K562 (cell line): ENCODE measurements around the gene POLN. TPM values are rescaled to one million over a fixed set of nuclear protein-coding genes. Genes with fewer than 3 reads are reported as not detected.
A peak's percentile ranks its signal among the peaks of the same experiment; 100 is the strongest.

Experiments
- ATAC-seq: fragments of 200-7000 bp; cut with Tn5 transposase; 3 replicates; pipeline ENCODE4 v1.9.1; 2020; ENCODE audit warnings: moderate library complexity
- BruUV-seq: library from RNA; stranded (reverse); fragments of 400-500 nt; replicated peaks from 2 replicates; lab custom pipeline; 2021; lab: Mats Ljungman, UMichigan
- CTCF ChIA-PET: fragments of 300-600 bp; formaldehyde crosslinking; extraction: SDS; loops from one replicate; lab custom pipeline; 2021; ENCODE audit warnings: low intra/inter-chr PET ratio; lab: Yijun Ruan, JAX
- POLR2A ChIA-PET: fragments of 300-600, 350-650 bp; sonication (Branson Sonifier 250); formaldehyde crosslinking; extraction: SDS; loops from one replicate; lab custom pipeline; 2021; ENCODE audit warnings: antibody characterized with exemption, inconsistent platforms; lab: Yijun Ruan, JAX
- DNase-seq, 4 experiments: peaks; one replicate each; pipeline versions ENCODE4 v3.0.0 to v3.0.0-alpha.2; 2011 to 2018; ENCODE audit warnings: low spot score in 3 of 4, mixed read lengths in 3 of 4; ENCODE audit errors: extremely low read depth in 1 of 4
- FAIRE-seq: peaks from 2 replicates; lab custom pipeline; 2011; peaks lifted over from hg19 to GRCh38; lab: Jason Lieb, UNC
- H2AFZ ChIP-seq: 2 replicates; pipeline ENCODE4 v1.6.0; 2011; ENCODE audit warnings: low read depth, low read length, control low read depth, inconsistent platforms
- H3K27ac ChIP-seq: fragments of 200-600 bp; 3 replicates; pipeline ENCODE4 v1.8.0; 2011; ENCODE audit warnings: low read depth, mild to moderate bottlenecking, control low read depth, inconsistent platforms, low read length, moderate library complexity, mixed read lengths; ENCODE audit errors: extremely low read depth
- H3K27me3 ChIP-seq, 2 experiments: fragments of 300-600 bp in 1 of 2; 2 replicates in 1 of 2; 3 replicates in 1 of 2; pipeline versions ENCODE4 v1.6.0 to v1.8.0; 2011; ENCODE audit warnings: inconsistent platforms in 2 of 2, low read length in 2 of 2, mild to moderate bottlenecking in 1 of 2, mixed read lengths in 1 of 2, moderate library complexity in 1 of 2; ENCODE audit not compliant: control insufficient read depth in 2 of 2, insufficient read depth in 2 of 2
- H3K36me3 ChIP-seq: fragments of 300-600 bp; 3 replicates; pipeline ENCODE4 v1.8.0; 2011; ENCODE audit warnings: mild to moderate bottlenecking, low read length, inconsistent platforms; ENCODE audit not compliant: control insufficient read depth, insufficient read depth
- H3K4me1 ChIP-seq, 2 experiments: fragments of 200-600 bp in 1 of 2; replicated peaks in 1 of 2; 2 replicates in 1 of 2; 3 replicates in 1 of 2; pipeline versions ENCODE4 v1.5.1 to v1.8.0; 2011; ENCODE audit warnings: inconsistent platforms in 2 of 2, low read length in 2 of 2, mild to moderate bottlenecking in 1 of 2, mixed read lengths in 1 of 2, moderate library complexity in 1 of 2; ENCODE audit not compliant: control insufficient read depth in 2 of 2, insufficient read depth in 2 of 2
- H3K4me2 ChIP-seq: 2 replicates; pipeline ENCODE4 v1.6.1; 2011; ENCODE audit warnings: low read length, control low read depth, inconsistent platforms, mixed read lengths; ENCODE audit not compliant: insufficient read depth
- H3K4me3 ChIP-seq: fragments of 200-600 bp; sonication (generic), shearing (Covaris generic); 2 replicates; pipeline ENCODE4 v1.5.1; 2016; ENCODE audit warnings: control low read depth, inconsistent platforms
- H3K79me2 ChIP-seq: fragments of 200-600 bp; 3 replicates; pipeline ENCODE4 v1.8.0; 2011; ENCODE audit warnings: low read length, inconsistent platforms; ENCODE audit not compliant: control insufficient read depth, insufficient read depth
- H3K9ac ChIP-seq, 2 experiments: 2 replicates each; pipeline versions ENCODE4 v1.6.0 to v1.6.1; 2011; ENCODE audit warnings: low read depth in 2 of 2, low read length in 2 of 2, control low read depth in 1 of 2, inconsistent platforms in 1 of 2, mild to moderate bottlenecking in 1 of 2, mixed read lengths in 1 of 2; ENCODE audit not compliant: insufficient read depth in 1 of 2
- H3K9me1 ChIP-seq: one replicate; pipeline ENCODE4 v1.6.0; 2011; ENCODE audit warnings: inconsistent platforms, mild to moderate bottlenecking, low read length, moderate library complexity; ENCODE audit not compliant: control insufficient read depth, insufficient read depth
- H3K9me3 ChIP-seq: replicated peaks from 2 replicates; pipeline ENCODE4 v1.5.1; 2011; ENCODE audit warnings: low read depth, low read length, inconsistent platforms; ENCODE audit not compliant: control insufficient read depth, insufficient read depth
- H4K20me1 ChIP-seq: replicated peaks from 2 replicates; pipeline ENCODE4 v1.6.1; 2011; ENCODE audit warnings: low read length, inconsistent platforms, mixed read lengths; ENCODE audit not compliant: control insufficient read depth, insufficient read depth
- FIP1L1 ChIP-seq: fragments of 200-400 bp; formaldehyde crosslinking; IDR thresholded peaks from 2 replicates; pipeline ENCODE4 v1.6.1; 2018; ENCODE audit warnings: mild to moderate bottlenecking, low read depth, low read length; ENCODE audit not compliant: poor library complexity, severe bottlenecking
- SPI1 ChIP-seq: IDR thresholded peaks from 2 replicates; pipeline ENCODE4 v1.6.1; 2011; ENCODE audit warnings: low read depth, low read length, control low read depth, borderline replicate concordance
- ZBTB33 ChIP-seq: sonication (generic); formaldehyde crosslinking; IDR thresholded peaks from 2 replicates; pipeline ENCODE4 v1.8.1; 2023; ENCODE audit warnings: mild to moderate bottlenecking, missing genetic modification reagents
- WGBS: fragments of 100-300 bp; shearing (Covaris generic); methylation state at CpG from one replicate; pipeline ENCODE4 v1.1.6; 2016; ENCODE audit warnings: low coverage, mixed read lengths; ENCODE audit not compliant: insufficient coverage; ENCODE audit errors: missing lambda C conversion rate; 5-methylcytosine and 5-hydroxymethylcytosine counted together
- in situ Hi-C: fragments of 300-500 bp; cut with MboI; formaldehyde crosslinking; loops from 4 replicates; pipeline ENCODE4 v1.15.0; 2018; ENCODE audit warnings: inconsistent platforms, mixed read lengths
- intact Hi-C: fragments of 100-400 bp; cut with micrococcal nuclease; formaldehyde crosslinking; loops from 2 replicates; pipeline ENCODE4 v1.14.2; 2022
- polyA plus RNA-seq, 8 experiments: library from polyadenylated mRNA; depleted of rRNA in 4 of 8; stranded (reverse) in 5 of 8; unstranded in 3 of 8; fragments of >200 nt; fragmentation: Nextera tagmentation in 2 of 8; fragmentation: Illumina TruSeq in 1 of 8; extraction: Ambion mirVana in 2 of 8; extraction: Trizol in 1 of 8; gene quantifications; 2 replicates each; pipeline versions ENCODE4 v1.2.1 to v1.2.3, GENCODE V29; 2011 to 2014; ENCODE audit warnings: inconsistent platforms in 1 of 8, missing spikeins in 1 of 8
- total RNA-seq, 7 experiments: library from RNA; depleted of rRNA in 6 of 7; stranded (reverse); fragments of >200 nt in 6 of 7; fragmentation: Illumina TruSeq in 2 of 7; extraction: Trizol in 2 of 7; gene quantifications; 2 replicates each; pipeline versions ENCODE4 v1.2.1 to v1.2.3, GENCODE V29; 2011 to 2021; ENCODE audit warnings: low replicate concordance in 1 of 7

Gene POLN
- total and polyA plus RNA-seq, 9 of the 15 experiments (the other 6 are each of a cell fraction or from before 2014, with no cell fraction given): 0.08 to 0.91 (median 0.32) TPM

- Histone ChIP-seq H3K9me1 (no peaks in the 10 kb centered on the region), H3K9ac (no peak overlapping the region), H2AFZ (no peak overlapping the region), H3K27ac (no peak overlapping the region), H4K20me1 (no peaks in the 10 kb centered on the region), H3K4me2 (no peak overlapping the region), H3K9me3 (no peaks in the 10 kb centered on the region), H3K4me1 (peaks cover 2 to 63% of the 10 kb centered on the region in 2 experiments; a peak in 3 of 5 replicates), H3K4me3 (no peak overlapping the region), H3K36me3 (peaks cover 3% of the 10 kb centered on the region; the same call in 1 of the 3 replicates), H3K79me2 (no peaks in the 10 kb centered on the region), H3K27me3 (no peaks in the 10 kb centered on the region)
- FAIRE-seq (no peak), ATAC-seq (no peak), DNase-seq (no peak)
- TF ChIP-seq ZBTB33 (CRISPR knock-in tag) (peak; percentile 98), SPI1 (no peak), FIP1L1 (peak; percentile 27)
- intact Hi-C loops: no loop called here
- whole genome bisulfite sequencing: 75% methylated on average over 10 of the region's 54 CpGs
- POLR2A ChIA-PET: interaction anchor here (0.6 to 0.9 kb wide), 3 partner anchors 12 to 26 kb away, joined by 3 read pairs; no protein-coding TSS in a partner anchor
- no TSS peak for BruUV-seq
- in situ Hi-C loops: no loop called here
- CTCF ChIA-PET: no interaction called here
These were observed 181.2 kb downstream of the POLN start for GRCh38 chr4:2060611-2061185.
